Kidney glomerular epithelial cell (primary cell): ENCODE results near the gene ACO2.
"Not testable (repeated sequence)": the region's sequence is repeated elsewhere in the genome, so short reads cannot be mapped to it uniquely, and the experiment has no call there.

Source experiments
- DNase-seq: peaks from one replicate; lab custom pipeline; 2025; lab: John Stamatoyannopoulos, UW

Gene ACO2

DNA sequence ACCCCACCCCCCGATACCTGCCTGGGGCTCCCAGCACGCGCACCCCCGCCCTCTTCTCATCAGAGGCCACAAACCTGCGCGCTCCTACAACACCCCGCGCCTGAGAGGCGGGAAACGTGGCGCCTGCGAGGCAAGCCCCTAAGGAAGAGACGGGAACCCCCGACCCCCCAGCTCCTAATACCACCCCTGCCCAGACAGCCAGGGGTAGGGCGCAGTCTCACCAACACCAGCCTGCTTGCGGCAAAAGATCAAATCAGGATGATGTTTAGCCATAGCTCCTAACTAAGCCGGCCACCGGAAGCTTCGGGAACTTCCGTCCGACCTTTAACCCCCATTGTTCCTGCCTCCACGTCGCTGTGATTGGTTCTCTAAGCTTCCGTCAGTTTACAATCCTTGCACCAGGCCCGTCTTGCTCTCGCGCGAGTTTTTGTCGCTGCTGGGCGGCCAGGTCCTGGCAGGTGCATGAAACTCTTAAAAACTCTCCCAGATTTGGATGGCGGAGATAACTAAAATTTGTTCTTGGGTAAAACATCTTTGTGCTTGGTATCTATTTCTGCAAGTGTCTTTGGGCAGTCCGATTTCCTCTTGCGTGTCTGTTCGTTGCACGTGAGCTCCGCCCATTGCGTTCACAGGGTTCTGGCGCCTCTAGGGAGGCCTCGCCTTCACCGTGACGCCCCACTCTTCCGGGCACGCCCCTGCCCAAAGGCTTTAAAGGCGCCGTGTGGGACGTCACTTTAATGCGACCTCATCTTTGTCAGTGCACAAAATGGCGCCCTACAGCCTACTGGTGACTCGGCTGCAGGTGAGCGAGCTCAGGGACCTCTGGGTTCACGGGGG is at the start of gene ACO2, which contains the start of gene PHF5A:
ACO2 (plus strand) TSS at position 737 of the 837 bp plus-strand sequence; CDS start at position 767, 30 bp downstream.
PHF5A (minus strand) TSS at position 312 of the 837 bp plus-strand sequence; CDS start at position 273, 39 bp downstream.
- DNase-seq, result peak; percentile 99

DNA sequence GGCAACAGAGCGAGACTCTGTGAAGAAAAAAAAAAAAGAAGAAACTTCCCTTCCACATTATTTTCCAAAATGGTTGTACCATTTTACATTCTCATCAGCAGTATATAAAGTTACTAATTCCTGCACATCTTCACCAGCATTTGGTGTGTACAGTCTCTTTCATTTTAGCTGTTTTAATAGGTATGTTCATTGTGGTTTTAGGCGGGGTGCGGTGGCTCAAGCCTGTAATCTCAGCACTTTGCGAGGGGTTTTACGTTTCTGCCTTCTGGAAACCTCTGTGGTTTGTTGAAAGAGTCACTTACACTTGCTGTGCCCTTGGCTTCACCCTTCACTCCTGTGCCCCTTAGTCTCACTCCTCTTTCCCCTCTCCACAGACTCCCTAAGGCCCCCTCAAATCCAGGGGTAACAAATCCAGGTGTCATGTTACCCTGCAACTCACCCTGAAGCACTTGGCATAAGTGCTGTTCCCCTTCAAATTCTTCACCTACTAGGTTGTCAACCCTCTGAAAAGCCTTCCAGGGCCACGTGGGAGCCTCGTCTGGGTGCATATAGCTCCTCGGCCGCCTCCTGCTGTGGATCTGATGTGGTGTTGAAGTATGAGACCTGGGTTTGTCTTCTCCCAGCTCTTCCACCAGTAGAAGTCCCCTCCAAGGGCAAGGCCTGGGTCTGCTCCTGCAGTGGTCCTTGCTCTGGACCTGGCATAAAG is 43.1 kb upstream of the ACO2 start:
- DNase-seq, result no peak

DNA sequence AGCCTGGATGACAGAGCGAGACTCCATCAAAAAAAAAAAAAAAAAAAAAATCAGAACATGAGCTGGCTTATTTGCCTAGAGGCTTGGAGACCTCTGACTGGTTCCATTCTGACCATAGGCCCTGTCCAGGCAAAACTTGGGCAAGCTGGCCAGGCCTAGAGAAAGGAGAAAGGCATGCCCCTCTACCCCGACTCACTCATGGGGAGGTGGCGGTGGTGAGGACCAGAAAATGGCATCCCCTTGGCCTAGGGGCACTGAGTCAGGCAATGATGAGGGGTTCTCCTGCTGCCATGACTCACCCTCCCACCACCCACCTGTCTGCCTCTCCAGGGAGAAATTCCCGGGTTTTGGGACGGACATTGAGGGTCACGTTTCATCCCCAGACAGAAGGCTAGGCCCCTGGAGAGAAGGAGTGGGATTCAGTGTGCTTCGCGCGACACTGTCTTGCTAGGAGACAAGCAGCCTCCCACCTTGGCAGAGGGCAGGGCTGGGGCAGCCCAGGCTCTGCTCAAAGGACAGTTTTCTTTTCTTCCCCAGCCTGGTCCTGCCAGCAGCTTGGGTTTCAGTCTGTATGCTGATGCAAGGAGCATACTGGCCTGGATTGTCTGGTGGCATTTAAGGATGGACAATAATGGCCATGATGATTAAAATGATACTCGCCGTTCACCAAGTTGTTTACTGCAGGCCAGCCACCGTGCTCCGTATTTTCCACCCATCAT is 39.5 kb upstream of the ACO2 start:
- DNase-seq, result no peak

DNA sequence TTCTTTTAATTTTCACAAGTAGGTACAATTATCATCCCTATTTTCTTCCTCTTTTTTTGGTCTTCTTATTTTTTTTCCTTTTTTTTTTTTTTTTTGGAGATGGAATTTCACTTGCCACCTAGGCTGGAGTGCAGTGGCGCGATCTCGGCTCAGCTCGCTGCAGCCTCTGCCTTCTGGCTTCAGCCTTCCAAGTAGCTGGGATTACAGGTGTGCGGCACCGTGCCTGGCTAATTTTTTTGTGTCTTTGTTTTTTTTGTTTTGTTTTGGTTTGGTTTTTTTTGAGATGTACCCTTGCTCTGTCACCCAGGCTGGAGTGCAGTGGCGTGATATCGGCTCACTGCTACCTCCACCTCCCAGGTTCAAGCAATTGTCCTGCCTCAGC is 39.0 kb upstream of the ACO2 start:
- no peak for DNase-seq

DNA sequence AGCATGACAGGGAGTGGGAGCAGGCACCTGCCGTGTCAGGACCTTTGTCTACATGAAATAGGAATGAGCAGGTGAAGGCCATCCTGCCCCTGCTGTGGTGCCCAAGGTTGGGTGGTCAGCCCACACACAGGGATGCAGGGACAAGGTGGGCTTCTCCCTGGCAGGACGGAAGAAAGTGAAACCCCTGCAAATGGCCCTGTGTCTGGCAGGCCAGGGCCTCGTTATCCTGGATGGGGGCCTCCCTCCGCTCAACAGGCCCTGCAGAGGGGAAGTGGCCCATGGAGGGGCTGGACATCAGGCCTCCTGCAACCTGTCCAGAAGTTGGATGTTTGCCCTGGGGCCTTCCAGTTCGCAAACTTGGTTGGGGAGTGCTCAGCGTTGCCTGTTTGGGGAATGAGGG is 37.3 kb upstream of the ACO2 start:
- DNase-seq, result no peak

DNA sequence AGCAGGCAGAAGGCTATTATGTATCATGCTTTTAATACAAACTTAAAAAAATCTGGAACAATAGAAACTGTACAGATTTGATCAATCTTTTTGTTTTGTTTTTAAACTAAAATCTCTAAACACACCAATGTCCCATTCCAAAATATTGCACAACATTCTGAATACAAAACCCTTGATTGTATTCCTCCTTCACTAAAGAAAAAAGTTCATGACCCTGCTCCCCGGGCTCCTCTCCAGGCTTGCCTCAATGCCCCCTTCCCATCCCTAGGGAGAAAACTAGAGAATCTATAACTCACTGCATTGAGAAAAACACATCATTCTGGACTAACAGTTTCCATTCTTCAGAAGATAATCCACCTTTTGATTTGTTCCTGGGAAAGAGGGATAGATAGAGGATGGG is 35.4 kb upstream of the ACO2 start:
- DNase-seq, result not testable (repeated sequence)

DNA sequence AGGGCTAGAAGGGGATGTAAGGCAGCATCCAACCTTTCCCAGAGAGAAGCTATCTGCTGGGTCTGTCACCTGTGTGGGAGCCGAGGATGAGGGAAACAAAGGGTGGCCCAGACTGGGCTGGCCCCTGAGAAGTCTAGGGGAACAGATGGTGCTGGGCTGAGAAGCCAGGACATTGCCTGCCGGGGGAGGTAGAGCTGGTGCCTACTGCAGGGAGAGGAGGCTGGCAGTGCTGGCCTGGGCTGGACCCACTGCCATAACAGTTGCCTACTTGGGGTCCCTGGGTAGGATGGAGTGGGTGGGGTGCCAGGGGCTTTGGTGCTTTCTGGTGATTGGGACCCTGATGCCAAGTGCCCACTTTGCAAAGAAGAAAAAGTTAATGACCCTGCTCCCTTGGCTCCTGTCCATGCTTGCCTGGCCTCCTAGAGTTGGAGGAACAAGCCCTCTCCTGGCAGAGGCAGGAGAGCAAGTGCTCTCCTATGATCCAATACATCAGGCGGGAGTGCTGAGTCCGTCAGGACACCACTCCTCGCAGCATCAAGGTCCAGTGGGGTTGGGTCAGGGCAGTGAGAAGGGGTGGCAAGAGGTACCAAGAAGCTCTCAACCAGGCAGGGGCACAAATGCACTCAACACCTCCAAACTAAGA is 34.4 kb upstream of the ACO2 start:
- DNase-seq, result not testable (repeated sequence)

DNA sequence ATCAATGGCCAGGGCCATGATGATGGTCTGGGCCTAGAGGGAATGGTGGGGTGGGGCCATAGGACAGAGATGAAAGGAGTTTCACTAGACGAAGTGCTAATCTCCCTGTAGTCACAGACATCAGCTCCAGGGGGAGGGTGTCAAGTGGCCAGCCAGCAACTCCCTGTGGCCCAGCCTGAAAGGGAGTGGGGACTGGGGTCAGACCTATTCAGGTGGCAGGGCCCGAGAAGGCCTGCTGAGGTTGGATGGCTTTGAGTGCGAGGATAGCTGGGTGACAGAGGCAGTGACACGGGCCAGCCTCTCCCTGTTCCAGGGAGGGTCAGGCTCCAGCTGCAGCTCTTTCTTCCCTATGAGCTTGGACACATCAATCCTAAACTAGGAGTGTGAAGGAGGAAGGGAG is 33.4 kb upstream of the ACO2 start:
- no peak for DNase-seq

DNA sequence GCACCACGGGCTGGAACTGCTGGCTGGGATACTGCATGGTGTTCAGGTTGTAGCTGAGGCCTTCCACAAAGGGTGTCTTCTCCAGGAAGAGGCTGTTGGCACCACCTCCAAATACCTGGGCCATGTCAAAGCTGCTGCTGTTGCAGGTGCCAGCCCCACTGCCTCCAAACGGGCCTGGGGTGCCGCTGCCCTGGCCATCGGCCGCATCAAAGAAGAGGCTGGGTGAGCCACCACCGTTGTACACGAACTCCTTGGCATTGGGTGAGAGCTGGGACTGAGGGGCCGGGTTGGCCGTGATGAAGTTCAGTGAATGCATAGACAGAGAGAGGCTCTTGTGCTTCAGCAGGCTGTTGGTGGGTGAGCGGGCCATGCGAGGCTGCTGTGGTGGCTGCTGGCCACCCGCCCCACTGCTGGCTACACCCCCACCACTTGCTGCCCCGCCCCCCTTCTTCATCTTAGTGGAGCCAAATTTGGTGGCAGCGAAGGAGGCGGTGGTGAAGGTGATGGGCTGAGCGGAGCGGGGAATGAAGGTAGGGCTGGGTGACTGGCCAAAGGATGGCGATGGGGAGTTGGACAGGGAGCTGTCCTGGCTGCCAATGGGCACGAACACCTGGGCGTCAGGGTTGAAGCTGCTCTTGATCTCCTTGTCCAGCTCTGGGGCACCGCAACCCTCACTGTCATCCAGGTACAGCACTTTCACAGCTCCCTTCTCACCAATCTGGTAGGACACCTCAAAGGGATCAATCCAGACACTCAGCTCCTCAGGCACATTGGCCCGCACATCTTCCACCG is 32.4 kb upstream of the ACO2 start:
- DNase-seq, result no peak

DNA sequence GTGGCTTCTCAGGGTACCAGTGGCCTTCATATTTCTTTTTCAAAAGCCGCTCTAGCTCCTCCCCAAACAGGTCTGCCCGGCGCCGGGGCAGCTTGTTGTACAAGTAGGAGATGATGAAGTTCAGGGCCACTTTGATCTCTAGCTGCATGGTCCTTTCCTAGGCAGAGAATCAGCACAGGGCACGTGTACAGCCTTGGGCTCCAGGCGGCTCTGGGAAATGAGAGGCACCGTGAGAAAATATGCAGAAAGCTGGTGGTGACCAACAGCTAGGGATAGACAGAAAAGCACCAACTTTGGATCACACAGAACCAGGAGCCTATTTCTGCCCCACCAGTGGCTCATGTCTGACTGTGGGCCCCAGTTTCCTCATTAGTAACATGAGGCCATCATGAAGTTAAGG is 31.7 kb upstream of the ACO2 start:
- no peak for DNase-seq

DNA sequence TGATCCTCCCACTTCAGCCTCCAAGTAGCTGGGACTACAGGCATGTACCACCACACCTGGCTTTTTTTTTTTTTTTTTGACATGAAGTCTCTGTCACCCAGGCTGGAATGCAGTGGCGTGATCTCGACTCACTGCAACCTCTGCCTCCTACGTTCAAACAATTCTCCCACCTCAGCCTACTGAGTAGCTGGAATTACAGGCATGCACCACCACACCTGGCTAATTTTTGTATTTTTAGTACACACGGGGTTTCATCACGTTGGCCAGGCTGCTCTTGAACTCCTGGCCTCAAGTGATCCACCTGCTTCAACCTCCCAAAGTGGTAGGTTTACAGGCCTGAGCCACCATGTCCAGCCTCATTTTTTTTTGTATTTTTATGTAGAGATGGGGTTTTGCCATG is 28.4 kb upstream of the ACO2 start:
- DNase-seq, result peak; percentile 6

DNA sequence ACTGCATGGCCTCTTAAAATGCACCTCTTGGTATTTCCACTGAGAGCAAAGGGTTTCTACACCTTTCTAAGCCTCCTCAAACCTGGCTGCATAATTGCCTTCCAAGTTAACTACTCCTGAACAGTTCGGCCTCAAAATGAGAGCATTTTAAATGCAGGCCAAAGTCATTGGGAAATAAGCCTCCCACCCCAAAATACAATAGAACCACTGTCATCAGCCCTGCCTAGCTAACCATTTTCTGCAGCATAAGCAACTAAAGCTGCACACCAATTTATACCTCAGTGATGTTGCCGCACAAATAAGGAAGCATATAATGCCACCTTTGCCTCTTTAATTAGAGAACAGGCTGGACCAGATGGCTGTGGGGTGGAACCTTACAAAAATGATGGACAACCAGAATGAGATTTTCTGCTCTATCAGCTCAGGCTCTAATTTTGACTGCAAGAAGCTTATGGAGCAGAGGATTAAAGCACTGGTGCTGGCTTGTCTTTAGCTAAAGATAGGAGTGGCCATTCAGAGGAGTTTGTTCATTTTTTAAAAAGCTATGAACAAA is 26.6 kb upstream of the ACO2 start:
- no peak for DNase-seq

DNA sequence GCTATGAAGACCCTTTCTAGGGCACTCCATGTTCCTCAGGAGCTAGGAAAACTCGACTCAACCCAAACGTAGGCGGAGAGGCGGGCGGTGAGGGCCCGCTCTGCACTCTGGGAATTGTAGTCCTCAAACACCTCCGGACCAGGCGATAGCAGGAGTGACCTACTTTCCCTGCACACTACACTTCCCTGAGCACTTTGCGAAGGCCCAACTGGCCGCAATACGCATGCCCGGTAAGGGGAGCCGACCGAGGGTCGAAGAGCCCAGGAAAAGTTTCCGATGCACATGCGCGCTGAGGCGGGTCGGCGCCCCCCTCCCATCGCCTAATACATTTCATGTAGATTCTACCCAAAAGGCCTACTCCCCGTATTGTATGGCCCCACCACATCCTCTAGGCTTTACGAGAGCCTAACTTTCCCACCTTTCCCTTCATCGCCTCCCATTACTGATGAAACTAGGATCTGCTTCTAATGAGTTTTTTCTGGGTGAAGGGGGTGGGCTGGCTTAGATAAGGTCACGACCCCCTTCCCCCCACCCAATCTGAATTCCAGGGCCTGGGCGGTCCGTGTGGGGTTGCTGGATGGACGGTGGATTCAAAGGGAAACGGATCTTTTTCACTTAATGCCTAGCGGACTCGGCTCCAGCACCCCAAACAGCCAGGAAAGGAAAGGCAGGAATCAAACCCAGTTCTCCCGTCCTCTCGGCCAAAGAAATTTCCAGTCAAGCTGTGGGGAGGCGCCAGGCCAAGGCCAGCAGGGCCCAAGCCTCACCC is 24.4 kb upstream of the ACO2 start:
- DNase-seq, result peak; percentile 90

DNA sequence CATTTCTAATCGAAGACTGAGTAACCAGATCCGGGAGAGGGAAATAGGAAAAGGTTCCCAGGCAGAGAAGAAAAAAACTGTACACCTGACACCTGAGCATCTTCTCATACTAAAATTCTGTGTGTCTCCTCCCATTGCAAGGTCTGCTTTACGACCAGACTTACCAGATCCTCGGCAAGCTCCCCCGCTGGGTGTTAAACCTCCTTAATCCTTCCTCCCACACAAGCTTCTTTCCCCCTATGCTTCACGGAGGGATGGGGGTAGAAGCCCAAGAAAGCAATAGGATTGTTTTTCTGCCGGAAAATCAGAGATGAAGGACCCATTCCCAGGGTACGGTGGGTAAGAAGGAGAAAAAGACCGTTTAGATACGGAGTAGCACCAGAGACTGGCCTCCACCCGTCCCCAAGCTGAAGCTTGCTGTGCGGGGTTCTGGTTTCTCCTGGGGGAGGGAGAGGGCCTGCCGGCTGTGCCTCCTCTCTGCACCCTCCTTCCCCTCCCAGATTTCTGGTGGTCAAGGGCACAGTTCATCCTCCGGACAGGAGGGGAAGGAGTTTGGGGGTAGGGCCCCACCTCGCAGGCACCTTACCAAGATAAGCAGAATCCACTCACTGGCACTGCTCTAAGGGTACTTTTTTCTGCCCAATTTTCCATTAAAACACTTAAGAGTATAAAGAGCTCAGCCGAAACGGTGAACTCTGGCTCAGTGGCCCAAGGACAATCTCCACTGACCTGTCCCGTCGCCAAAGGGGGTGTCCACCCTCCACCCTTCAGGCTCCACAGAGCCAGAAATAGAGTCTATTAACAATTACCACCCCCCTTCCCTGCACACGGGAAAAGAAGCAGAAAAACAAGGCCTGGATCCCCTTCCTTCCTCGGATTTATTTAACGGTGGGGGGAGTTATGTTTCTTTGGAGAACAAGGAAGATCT is 23.5 kb upstream of the ACO2 start:
- no peak for DNase-seq

DNA sequence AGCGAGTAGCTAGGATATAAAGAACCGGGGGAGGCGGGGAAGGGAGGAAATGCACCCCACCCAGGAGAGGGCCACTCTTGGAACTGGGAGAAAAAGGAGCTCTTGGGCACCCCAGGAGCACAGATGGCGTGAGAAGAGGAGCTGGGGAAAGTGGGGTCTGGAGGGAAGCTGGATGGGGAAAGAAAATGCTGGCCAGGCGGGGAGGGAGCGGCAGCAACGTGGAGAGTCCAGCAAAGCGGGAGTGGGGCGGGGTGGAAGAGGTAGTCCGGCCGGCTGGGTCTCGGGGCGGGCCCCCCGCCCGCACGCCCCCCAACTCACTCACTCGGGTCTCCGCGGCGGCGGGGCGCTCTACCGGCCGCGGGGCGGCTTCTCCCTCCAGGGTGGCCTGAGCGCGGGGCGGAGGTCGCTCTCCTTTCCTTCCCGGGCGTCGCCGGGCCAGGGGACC is 22.8 kb upstream of the ACO2 start:
- no peak for DNase-seq

DNA sequence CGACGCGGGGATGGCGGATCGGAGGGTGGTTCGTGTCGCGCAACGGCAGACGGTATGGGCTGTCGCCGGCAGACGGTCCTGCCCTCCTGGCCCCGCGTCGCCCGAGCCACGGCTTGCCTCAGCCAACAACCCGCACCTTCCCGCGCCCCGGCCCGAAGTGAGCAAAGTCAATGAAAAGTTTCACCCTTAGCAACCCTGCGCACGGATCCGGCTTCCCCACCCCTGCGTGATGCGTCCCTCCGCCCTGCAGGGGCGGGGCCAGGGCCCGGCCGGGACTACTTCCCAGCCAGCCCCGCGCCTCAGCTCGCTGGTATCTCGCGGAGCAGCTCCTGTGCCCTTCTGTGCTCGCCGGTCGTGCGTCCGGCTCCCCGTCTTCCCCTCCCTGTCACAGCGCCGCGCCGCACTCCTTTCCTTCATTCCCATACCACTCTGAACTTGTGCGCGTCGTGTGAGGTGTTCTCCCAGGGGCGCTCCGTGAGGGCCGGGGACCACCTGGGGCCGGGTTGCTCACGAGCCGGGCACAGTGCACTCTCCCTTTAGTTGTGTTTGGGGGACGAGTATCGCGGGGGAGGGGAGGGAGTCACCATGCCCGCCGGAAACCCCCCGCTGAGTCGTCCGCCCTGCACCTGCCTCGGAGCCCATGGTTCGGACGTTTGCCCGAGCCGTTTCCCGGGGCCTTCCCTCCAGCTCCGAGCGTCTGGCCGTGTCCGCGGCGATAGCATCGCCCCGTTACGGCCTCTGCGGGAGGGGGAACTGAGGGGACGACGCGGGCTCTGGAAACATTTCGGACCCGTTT is 22.1 kb upstream of the ACO2 start, which contains the start of gene TOB2:
TOB2 (minus strand) TSS at position 163 of the 796 bp plus-strand sequence. CDS start 9,456 bp downstream, outside the sequence.
- peak; percentile 88 for DNase-seq

DNA sequence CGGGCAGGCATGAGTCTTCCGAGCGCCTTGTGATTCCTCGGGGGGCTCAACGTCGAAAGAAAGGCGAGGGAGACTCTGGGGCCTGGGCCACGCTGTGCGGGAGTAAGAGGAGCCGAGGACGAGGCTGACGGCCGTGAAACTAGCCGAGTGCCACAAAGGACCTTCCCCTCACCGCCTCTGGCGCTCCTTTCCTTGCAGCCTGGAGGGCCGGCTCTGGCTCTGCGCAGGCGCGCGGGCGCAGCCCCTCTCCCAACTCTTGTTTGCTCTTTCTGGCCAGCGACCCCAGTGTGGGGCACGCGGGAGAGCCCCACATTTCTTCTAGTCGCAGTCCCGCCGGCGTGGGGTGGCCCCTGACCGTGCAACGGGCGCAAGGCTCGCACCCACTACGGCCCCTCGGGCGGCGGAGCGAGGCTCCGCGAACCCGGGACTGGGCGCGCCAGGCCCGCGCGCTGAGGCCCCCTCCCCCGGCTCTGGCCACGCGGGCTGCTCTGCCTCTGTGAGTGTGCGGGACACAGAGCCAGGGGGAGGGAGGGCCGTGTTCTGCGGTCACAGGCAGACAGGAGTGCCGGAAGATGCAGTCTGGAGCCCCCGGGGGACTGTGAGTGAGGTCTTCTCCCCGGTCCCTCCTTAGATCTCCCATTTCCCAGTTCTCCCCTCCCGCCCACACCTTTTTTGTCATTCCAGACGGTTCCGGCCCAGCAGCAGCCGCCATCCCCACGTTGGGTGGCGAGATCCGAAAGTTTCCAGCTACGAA is 21.3 kb upstream of the ACO2 start:
- DNase-seq, result peak; percentile 52
